Head of caudate nucleus (tissue), 42 donors: ENCODE results near the gene AREG.
A peak's percentile ranks its signal among the peaks of the same experiment; 100 is the strongest.

Experiments
- DNase-seq, 42 donors: peaks; one replicate each; pipeline versions ENCODE4 v3.0.0 to v3.0.0-alpha.2; 2020 to 2021; ENCODE audit warnings: mixed read lengths in 7 of 42
- intact Hi-C: fragments of 100-400 bp; cut with DNase I; formaldehyde crosslinking; loops from one replicate; pipeline ENCODE4 v1.15.0; 2022

The AREG gene

DNA sequence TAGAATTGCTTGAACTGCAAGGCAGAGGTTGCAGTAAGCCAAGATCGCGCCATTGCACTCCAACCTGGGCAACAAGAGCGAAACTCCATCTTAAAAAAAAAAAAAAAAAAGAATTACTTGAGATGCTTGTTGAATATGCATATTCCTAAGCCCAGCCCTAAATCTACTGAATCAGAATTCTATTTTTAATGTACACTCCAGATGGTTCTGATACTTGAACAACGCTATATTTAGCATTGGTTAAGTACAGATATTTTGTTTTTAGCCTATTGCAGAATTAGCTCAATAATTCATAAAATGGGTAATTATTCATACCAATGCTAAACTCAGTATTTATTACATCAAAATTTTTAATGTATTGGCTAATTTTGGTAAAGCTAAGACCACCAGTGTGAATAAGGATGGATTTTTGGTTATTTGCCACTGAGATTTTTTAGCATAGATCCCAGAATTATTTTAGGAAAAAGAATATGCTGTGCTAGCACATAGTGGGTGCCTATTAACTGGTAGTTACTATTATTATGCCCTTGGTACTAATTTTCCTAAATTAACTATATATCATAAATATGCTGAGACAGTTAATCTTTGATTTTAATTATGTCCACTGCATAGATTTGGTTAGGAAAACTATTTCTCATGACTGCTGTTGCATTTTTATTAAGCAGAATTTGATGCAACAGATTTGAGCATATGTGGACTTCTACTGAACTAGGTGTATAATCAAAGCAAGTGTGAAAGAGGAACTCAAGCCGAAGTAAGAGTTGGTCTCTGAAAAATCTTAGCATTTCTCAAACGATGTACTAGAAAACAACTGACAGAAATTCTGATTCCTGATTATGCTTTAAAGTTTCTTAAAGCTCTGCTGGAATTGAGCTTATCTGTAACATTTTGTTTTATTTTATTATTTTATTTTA, 9.2 kb downstream of the AREG start:
- intact Hi-C loops, result no loop called here
- DNase-seq, result no peak

DNA sequence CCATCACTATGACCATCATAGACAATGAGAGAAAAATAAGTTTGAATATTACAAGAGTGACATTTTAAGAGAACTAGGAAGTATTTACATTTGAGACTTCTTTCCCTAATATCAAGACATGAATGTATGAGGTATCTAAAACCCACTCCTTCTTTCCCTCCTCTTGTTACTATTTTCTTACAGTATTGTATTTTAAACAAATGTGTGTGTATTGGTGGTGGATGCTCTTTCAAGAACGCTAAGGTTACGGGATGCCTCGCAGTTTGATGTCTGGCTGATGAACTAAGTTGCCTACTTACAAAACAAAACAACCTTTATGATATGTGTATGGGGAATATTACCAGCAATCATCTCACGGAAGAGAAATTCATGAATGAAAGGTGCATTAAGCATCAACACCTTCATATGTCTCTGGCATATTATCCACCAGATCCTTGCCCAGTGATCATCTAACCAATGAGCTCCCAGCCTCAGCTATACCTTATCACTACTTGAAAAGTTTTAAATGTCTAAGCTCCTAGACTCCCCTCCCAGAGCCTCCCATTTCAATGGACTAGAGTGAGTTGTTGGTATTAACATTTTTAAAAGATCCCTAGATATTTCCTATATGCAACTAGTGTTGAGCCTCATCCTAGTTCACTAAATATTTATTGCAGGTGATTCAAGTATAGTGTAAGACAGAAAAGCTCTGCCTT, 10.6 kb downstream of the AREG start:
- intact Hi-C loops, result no loop called here
- no peak for DNase-seq

DNA sequence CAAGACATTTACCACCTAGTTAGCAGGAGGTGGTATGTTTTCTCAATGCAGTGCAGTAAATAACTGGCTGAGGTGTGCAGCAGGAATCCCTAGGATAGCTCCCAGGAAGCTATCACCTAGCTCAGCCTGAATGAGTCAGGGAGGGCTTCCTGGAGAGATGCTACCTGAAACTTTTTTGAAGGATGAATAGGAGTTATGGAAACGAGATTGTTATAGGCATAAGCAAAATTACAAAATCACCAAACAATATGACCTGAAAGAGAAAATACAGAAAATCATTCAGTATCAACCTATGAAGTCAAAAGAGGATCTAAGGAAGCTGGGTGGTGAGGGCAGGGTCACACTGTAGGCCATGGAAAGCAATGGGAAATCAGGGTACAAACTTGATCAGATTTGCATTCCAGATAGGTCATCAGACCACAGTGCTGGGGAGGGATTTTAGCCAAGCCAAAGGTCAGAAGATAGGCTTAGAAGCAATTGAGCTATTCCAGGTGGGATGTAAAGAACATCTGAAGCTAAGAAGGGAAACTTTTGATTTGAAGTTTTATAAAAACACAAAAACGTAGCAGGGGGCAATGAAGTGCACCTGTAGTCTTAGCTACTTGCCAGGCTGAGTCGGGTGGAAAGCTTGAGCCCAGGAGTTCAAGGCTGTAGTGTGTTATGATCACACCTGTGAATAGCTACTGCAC, 11.3 kb downstream of the AREG start:
- DNase-seq, result no peak
- intact Hi-C loops, result no loop called here

DNA sequence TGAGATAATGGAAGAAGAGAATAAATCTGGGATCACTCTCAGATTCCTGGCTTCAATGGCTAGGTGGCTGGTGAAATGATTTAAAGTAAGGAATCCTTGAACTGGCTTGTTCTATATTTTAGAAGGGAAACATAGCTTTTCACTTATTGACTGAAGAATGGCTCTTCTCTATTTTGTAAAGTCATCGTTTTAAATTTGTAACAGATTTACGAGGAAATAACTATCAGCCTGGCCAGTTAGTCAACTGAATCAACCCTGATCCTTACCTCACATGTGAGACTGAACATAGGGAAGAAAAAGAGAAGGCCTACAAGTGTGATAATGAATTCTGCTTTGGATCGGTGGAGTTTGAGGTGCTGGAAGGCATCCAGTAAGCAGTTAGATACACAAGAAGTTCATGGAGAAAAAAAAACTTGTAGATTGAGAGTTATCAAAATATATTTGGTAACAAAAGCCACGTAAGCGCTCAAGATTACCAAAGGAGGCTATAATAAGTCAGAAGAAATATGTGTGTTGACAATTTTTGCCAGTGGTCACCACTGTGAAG, 12.0 kb downstream of the AREG start:
- no peak for DNase-seq
- intact Hi-C loops, result no loop called here

DNA sequence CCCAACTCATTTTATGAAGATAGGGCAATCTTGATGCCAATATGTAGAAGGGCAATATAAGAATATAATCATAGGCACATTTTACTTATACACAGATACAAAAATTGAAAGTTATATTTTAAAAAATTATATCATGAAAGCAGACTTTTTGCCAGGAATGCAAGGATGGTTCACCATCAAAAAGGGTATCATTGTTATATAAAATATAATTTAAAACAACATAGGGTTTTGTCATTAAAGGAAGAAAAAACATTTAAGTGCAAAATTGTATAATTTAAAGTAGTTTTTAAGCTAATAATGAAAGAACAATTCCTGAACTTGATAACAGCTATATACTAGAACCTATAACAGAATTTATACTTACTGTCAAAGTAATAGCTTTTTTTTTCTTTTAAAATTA, 15.9 kb downstream of the AREG start:
- DNase-seq, result no peak
- intact Hi-C loops, result no loop called here

DNA sequence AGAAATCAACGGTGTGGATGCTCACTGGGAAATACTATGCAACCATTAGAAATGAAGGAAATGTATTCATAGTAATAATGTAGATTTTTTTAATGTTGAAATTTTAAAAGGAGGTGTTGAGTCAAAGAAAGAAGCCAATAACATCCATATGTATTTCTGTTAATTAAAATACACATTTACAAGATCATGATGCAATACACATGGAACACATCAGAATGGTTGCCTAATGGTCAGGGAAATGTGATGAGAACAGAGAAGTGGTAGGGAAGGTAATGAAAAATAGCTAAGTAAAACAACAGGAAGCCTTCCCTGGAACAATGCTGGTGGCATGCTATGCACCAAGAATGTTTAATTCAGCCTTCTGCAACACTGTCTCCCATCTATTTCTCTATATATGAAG, 18.2 kb downstream of the AREG start:
- intact Hi-C loops, result no loop called here
- no peak for DNase-seq

DNA sequence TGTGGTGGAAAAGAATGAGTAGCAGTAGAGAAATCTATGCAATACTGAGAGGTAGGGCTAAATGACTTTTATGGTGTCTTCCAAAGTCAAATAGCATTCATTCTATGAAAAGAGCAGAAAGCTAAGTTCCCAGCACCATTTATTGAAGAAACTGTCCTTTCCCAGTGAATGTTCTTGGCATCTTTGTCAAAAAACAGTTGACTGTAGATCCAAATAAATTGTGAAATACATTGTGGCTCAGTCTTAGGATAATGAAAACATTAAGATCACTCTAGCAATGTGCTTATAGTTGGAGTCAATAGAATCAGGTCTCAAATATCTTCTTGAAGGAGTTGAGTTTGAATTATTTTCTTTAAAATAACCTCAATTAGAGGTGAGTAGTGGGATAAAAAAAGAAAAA, 19.4 kb downstream of the AREG start:
- intact Hi-C loops, result no loop called here
- no peak for DNase-seq

DNA sequence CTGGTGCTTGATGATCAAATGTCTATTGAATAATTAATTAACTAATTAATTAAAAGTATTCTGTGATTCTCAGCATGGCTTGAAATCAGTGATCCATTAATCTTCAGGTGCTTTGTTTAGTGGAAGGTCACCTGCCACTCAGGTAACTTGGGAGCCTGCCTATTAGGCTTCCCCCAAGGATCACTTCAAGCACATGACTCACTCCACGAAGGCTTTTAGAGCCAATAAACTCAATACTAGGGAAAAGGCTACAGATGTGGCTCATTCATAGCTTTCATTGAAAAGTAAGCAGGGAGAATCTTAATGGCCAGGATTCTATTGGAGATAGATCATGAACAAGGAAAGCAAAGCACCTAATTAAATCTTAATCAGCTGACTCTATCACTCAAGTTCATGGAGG, 21.3 kb downstream of the AREG start:
- intact Hi-C loops, result no loop called here
- no peak for DNase-seq

DNA sequence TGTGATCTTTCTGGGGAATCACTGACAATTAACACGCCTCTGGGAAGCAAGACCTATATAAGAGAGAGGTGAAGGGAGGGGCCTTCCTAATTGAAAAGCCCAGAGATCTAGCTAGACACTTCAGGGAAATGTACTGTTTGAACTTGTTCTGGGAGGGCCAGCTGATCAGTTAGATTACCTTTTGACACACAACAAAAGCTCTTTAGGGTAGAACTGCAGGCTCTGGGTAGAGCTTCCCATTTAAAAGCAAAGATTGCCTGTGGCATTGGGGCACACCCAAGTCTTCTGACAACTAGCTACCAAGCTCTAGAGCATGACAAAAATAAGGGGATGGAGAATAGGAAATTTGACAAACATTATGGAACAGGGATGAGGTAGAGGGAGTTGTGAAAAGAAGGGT, 26.3 kb downstream of the AREG start:
- DNase-seq, result no peak
- intact Hi-C loops, result no loop called here

DNA sequence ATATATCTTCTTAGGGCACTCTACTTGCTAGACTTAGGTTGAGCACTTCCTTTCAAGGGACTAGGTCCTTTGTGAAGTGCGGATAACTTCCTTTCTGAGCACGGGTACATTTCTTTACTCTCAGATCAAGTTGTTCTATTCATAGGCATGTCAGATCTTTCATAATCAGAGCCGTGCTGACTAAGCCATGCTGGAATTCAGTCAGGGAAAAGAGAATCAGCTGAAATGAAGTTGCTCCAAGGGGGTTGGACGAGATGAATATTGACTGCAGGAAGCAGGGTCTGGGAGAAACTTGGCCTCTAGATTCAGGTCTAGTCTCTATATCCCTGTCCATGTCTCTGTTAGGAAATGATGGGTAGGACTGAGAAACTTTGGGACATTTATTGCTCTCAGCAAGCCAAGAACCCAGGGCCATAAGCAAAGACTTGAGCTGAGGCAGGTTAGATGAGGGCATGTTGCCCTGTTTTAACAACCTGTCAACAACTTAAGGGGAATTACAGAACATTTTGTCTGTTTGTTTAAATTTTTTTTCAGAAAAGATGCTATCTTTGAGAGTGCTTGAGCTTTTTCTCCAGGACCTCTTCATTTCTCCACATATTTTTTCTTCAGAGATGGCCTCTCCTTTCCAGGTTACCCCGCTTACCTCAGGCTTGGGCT, 28.3 kb downstream of the AREG start:
- peak in 19 of 42 donors; percentile 2 to 68 (median 20) for DNase-seq
- intact Hi-C loops, result no loop called here

DNA sequence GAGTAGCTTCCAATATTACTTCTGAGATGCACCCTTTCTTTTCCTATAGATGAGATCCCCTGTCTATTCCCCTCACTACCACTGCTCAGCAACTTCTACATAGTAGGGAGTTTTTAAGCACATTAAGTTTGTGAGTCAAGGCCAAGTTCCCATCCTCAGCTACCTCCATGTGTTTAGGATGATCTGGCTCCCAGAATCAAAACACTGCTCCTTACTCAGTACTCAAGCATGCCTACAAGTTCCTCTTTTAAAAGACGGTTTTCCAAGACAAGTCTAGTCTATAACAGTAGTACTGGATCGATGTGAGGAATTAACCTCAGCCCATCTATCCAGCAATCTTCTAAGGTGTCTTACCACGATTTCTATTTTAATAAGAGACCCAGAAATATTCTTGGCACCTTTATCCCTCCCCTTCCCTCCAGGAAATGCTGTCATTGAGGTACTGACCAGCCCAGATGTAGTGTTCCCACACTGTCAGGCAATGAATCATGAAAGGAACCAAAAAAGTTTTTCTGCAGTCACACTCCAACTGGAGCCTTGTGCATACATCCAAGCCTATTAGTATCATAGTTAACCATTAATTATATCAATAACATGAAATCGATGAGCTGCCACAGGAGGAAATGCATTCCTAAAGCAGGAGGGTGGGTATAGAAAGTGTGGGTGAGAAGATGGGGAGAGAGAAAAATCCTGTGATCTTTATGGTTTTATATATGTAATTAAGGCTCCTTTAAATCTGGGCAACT, 29.6 kb downstream of the AREG start:
- no peak for DNase-seq
- intact Hi-C loops, result no loop called here

DNA sequence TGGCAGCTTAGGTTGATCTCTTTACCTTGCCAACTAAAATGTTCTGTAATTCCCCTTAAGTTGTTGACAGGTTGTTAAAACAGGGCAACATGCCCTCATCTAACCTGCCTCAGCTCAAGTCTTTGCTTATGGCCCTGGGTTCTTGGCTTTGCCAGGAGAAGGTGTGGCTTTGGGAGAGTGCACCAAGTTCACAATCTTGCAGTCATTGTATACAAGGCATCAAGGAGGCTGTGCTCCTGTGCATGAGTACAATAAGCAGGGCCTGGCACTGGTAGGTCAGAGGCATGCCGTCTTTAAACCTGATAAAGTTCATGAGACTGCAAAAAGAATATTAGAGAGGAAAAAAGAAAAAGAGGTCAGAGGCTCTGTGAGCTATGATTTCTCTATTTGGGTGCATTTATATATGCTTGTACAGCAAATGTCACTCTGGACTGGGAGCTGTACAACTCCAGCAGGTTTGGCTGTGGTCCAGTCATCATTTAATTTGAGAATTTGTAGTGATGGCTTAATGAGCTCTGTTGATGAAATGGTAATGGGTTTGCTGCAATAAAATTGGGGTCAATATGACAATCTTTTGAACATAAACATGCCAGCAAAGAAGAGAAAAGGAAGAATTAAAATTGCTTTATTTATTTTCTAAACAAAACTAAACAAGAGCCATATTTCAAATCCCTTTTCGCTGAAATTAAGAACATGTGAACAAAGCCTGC, 30.3 kb downstream of the AREG start:
- DNase-seq, result no peak
- intact Hi-C loops, result no loop called here

DNA sequence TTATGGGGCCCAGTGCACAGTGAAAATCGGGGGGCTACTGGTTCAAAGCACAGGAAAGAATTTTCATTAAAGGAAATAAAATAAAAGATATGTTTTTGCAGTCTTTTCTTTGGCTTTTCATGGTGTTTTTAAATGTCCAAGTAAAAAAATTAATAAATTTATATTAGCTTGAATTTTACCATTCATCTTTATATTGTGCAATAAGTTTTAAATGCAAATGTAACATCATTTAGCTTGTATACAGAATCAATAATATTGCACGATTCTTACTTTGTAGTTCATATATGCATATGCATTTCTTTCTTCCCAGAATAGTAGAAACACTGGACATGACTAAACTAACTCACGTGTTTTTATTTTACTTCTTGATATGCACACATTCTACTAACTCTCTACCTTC, 31.0 kb downstream of the AREG start:
- DNase-seq, result no peak
- intact Hi-C loops, result no loop called here

DNA sequence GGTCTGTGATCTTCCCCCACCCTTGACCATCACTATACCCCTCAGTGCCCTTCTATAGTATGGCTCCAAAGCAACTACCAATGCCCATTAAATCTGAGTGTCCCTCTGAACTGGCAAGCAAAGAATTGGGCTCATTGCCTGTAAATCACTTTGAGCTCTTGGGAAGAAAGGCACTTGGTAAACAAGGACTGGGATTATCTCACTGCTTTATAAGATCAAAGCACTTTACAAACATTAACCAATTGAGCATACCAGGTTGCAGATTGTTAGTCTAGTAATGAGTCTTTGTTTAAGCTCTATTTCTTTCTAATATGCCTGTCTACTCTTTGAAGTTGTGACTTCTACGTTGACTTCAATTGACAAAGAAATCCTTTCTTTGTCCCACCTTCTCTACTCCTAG, 34.1 kb downstream of the AREG start:
- intact Hi-C loops, result no loop called here
- DNase-seq, result no peak

DNA sequence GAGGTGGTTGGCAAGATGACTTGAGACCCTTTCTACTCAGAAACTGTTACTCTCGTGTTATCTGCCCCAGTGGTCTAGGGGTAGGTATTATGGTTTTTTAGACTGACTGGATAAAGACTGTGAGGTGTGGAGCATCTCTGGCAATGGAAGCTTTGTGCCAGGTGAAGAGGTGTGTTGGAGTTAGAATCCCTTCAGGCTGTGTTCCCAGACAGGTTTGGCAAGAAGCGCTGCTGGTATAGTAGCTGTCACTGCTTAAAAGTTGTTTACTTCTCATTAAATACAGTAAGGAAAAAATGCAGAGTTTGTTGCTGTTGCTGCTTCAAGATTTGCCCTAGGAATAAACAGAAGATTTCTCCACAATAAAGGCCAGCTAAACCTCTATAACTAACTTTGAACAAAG, 35.3 kb downstream of the AREG start:
- DNase-seq, result no peak
- intact Hi-C loops, result no loop called here

DNA sequence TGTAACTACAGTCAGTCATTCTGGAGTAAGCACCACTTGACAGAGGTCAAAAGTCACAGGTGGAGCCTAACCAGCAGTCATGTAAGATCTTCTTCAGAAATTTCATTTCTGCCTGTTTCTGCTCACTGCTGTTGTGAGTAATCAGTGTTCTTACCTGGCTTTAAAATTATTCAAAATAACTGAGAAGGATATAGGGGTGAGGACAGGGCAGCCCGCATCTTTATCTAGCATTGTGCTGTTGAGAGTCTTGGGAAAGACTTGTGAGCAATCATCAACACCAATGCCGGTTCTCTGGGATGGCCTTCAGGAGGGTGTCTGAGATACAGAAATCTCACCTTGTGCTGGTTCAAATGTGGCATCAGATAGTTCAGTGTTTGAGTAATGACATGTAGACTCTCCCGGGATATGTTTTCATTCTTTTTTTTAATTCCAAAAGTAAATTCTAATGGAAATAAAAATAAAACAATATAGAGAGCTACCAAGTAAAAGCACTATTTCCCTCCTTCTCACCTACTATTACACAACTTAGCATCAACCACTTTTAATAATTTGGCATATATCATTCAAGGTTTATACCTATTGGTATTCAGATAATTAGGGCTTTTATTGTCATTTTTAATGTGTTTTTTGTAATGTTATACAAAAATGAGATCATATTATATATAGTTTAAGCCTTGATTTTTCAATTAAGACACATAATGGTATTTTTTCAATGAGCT, 37.1 kb downstream of the AREG start:
- DNase-seq, result no peak
- intact Hi-C loops, result no loop called here

DNA sequence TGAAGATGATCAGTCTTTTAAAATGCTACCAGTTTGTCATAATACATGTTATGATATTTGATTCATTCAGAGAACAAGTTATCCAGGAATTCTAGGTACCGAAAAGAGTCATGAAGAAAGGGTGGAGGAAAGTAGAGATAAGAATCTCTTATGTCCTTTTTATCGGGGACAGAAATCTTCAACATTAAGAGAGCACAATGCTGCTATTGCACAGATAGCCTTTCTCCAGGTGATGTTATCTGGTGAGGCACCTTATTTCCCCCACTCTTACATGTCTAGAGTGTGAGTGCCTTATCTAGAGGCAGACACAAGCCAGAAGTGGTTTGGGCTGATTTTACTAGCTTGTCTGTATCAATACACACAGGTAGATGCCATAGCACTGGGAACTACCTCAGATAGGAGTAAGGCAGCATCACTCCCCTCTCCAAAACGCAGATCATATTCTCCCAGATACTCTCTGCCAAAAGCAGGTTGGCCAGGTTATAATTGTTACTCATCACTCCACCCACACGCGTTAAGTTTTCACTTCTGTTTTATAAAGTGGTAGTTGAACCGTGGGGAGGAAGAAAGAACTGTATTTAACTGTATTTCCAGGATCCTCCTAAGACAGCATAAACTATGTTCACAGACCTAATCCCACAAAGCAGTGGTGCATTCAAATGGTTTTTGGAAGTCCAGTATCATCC, 38.4 kb downstream of the AREG start:
- peak in 4 of 42 donors; percentile 2 to 33 (median 8) for DNase-seq
- intact Hi-C loops, result no loop called here
